Kidney epithelial cell (primary cell): ENCODE data around the gene BBX. TPM values are rescaled to one million over a fixed set of nuclear protein-coding genes. Genes with fewer than 3 reads are reported as not detected.

Source experiments
- DNase-seq: peaks from one replicate; pipeline ENCODE4 v3.0.0-alpha.2; 2010; ENCODE audit warnings: low read depth
- H3K27me3 ChIP-seq: 2 replicates; pipeline ENCODE4 v1.6.0; 2011; ENCODE audit warnings: low read length; ENCODE audit not compliant: control insufficient read depth, insufficient read depth
- H3K36me3 ChIP-seq: 2 replicates; pipeline ENCODE4 v1.5.1; 2011; ENCODE audit warnings: low read length; ENCODE audit not compliant: control insufficient read depth, insufficient read depth
- H3K4me3 ChIP-seq: 2 replicates; pipeline ENCODE4 v1.5.1; 2011; ENCODE audit warnings: low read depth, mild to moderate bottlenecking, control low read depth, low read length
- CTCF ChIP-seq: IDR thresholded peaks from 2 replicates; pipeline ENCODE4 v1.5.1; 2011; ENCODE audit warnings: mild to moderate bottlenecking, moderate library complexity, low read length, control low read depth, inconsistent platforms; ENCODE audit not compliant: insufficient read depth, poor library complexity, severe bottlenecking
- total RNA-seq: library from RNA; depleted of rRNA; stranded (reverse); fragments of >200 nt; gene quantifications from 2 replicates; pipeline ENCODE4 v1.2.3, GENCODE V29; 2015

The BBX gene
- total RNA-seq, 1 donor from 2014 or later, result 50.7 TPM

DNA sequence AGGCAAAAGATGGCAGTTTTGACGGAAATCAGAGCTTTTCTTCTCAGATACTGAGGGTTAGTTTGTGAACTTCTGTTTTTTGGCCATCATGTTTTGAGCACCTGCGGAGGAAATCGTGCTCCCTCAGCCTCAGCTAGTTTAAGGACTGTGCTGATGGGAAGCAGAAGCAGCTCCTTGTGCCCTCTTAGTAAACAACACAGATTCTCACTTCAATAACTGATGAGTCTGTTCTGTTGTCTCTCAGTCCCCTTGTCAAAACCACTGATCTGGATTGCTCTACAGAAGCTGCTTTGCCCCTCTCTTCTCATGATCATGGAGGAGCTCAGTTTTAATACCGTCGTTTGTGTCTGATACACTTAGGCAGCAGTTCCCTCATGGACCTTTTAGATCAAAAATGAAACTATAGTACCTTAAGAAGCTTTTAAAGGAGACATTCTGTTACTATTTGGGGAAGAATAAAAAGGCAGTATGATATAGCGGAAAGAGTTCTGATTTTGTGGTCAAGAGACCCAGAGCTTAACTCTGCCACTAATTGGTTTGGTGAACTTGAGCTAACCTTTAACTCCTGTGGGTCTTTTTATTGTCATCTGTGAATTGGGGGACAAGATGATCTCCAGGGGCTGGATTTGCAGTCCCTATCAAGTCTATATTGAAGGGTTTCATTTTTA, 152.6 kb downstream of the BBX start:
- Histone ChIP-seq H3K4me3 (no peak overlapping the region), H3K27me3 (no peaks in the 10 kb centered on the region), H3K36me3 (no peaks in the 10 kb centered on the region)
- no peak for TF ChIP-seq CTCF
- no peak for DNase-seq

- TF ChIP-seq CTCF, result peak; percentile 33
- no peak overlapping the region for H3K4me3 ChIP-seq
- H3K36me3 ChIP-seq, result no peaks in the 10 kb centered on the region
- H3K27me3 ChIP-seq, result no peaks in the 10 kb centered on the region
- no peak for DNase-seq
Measured at GRCh38 chr3:107676469-107677309, 153.9 kb downstream of the BBX start.

DNA sequence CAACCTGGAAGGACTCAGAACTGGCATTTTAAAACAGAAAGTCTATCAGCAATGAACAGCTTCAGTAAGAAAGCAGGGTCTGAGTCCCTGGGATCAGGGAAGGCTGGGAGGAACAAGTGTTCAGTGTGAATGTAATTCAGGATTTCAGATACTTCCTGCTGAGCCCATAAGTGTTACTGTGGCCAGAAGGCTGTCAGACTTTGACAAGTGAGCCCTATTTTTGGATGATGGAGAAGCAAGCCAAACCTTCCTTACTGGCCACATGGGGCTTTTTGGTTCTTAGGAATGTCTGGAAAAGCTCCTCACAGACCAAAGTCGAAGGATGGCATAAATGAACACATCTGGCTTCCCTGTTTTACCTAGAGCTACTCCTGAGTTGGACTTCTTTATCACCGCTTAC, 157.2 kb downstream of the BBX start:
- no peaks in the 10 kb centered on the region for H3K36me3 ChIP-seq
- no peak for TF ChIP-seq CTCF
- no peak for DNase-seq
- H3K4me3 ChIP-seq, result no peak overlapping the region
- H3K27me3 ChIP-seq, result no peaks in the 10 kb centered on the region

DNA sequence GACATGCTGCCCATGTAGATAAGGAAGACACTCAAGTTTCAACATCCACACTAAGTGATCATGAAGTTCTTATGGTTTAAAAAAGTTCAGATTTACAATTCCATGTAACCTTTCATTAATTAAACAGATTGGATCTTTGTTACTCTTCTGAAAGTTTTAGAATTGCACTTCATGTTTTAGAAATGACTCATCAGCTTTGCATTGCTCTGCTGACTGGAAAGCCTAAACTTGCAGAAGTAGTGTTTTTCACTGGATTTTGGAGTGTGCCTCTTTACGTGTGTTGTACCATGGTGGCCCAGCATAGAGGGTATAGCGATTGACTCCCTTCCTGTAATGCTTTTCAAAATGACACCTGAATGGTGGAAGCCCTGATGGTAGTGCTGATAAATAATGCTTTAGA, 157.9 kb downstream of the BBX start:
- DNase-seq, result no peak
- Histone ChIP-seq H3K36me3 (no peaks in the 10 kb centered on the region), H3K4me3 (no peak overlapping the region), H3K27me3 (no peaks in the 10 kb centered on the region)
- TF ChIP-seq CTCF, result no peak

DNA sequence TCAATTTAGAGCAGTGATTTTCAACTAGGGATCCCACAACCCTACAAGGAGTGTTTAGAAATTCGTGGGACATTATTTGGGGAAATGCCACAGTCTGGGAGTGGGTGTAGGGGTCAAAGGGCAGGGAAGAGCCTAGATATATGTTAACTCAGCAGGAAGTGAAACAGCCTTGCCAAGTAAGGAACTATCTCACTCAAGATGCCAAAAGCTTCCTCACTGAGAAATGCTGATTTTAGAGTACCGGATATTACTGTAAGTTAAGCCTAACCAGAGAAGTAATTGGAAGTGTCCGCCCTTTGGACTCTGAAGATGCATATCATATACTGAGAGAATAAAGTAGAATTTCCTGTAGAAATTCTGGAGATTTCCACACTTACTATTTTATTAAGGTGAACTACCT, 158.6 kb downstream of the BBX start:
- Histone ChIP-seq H3K4me3 (no peak overlapping the region), H3K27me3 (no peaks in the 10 kb centered on the region), H3K36me3 (no peaks in the 10 kb centered on the region)
- no peak for DNase-seq
- no peak for TF ChIP-seq CTCF
